ENCODE data around the gene IFNGR1.

The IFNGR1 gene

DNA sequence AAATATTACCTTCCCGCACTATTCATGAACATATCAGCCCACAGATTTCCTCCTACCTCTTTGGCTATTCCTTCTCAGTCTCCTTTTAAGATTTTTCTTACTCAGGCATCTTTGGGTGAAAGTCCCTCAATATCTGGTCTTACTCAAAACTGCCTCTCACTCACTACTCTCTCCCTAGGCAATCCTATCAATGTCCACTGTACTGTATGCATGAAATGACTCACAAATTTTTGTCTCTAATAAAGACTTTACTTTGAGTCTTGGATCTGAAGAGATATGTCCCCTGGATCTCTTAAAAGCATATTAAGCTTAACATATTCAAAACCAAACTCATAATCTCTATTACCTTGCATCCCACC is 70.2 kb downstream of the IFNGR1 start:
- no peak for DNase-seq (ENCODE audit: low spot score)

DNA sequence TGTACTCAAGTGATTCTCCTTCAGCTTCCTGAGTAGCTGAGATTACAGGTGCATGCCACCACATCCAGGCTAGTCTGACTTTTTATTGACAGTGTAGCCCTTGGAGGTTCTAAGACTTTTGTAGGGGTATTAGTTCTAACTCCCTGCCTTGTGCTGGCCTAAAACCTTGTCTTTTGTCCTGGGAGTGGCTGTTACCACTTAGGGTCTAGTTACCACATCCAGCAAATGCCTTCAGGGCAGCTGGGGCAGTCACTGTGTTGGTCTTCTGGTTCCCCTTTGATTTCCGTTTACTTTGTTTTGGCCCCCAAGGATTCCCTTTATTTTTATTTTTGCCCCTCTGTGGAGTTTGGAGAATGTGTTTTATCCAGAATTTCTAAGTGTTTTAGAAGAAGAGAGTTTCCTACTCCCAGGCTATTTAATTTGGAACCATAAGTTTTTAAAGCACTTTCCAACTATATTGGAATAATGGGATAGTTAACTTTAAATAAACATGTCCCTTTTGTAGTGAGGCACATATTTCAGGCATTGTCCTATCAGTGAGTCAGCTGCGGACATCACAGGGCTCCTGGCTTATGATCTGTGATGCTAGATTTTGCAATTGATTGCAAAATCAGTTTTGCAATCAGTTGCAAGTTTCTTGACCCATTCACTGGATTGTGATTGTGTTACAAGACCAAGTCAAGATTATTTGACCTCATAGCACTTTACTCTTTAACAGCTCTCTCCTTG is 70.7 kb downstream of the IFNGR1 start:
- peak; percentile 21 for DNase-seq (ENCODE audit: low spot score)

Data from HuH-7 (cell line).